SK-N-SH (cell line): ENCODE results near the gene MRPS22. TPM values are rescaled to one million over a fixed set of nuclear protein-coding genes. Genes with fewer than 3 reads are reported as not detected.
A peak's percentile ranks its signal among the peaks of the same experiment; 100 is the strongest.

Source experiments
- CTCF ChIA-PET: fragments of 300-600, 350-600 bp; formaldehyde crosslinking; extraction: SDS; loops from one replicate; lab custom pipeline; 2021; lab: Yijun Ruan, JAX
- POLR2A ChIA-PET: fragments of 350-600 bp; sonication (Branson Sonifier 250); formaldehyde crosslinking; extraction: SDS; loops from one replicate; lab custom pipeline; 2020; ENCODE audit warnings: antibody characterized with exemption, inconsistent platforms; lab: Yijun Ruan, JAX
- DNase-seq: peaks from one replicate; pipeline ENCODE4 v3.0.0; 2012
- H2AFZ ChIP-seq: fragments of 200-600 bp; sonication (generic); 2 replicates; pipeline ENCODE4 v1.8.1; 2016; ENCODE audit warnings: antibody characterized with exemption, mild to moderate bottlenecking, low read depth
- H3F3A ChIP-seq: fragments of 200-600 bp; sonication (generic); replicated peaks from 2 replicates; pipeline ENCODE3; 2016; ENCODE audit warnings: antibody characterized with exemption, mild to moderate bottlenecking; ENCODE audit not compliant: insufficient read depth
- H3K27ac ChIP-seq, 2 experiments: fragments of 200-500 bp in 1 of 2; fragments of 200-600 bp in 1 of 2; sonication (Bioruptor generic) in 1 of 2; sonication (generic), shearing (Covaris generic) in 1 of 2; 2 replicates each; pipeline versions ENCODE4 v1.5.1 to v1.6.1; 2014 to 2016; ENCODE audit warnings: low read depth in 2 of 2, inconsistent platforms in 1 of 2, low read length in 1 of 2, mild to moderate bottlenecking in 1 of 2, mixed read lengths in 1 of 2
- H3K27me3 ChIP-seq: fragments of 200-600 bp; sonication (generic), shearing (Covaris generic); 2 replicates; pipeline ENCODE4 v1.6.1; 2016; ENCODE audit warnings: mixed run types; ENCODE audit not compliant: insufficient read depth
- H3K36me3 ChIP-seq, 2 experiments: fragments of 200-500 bp in 1 of 2; fragments of 200-600 bp in 1 of 2; sonication (Bioruptor generic) in 1 of 2; sonication (generic) in 1 of 2; replicated peaks in 1 of 2; 2 replicates each; pipeline versions ENCODE3 to v1.5.1; 2014 to 2016; ENCODE audit warnings: low read length in 1 of 2, mild to moderate bottlenecking in 1 of 2; ENCODE audit not compliant: insufficient read depth in 2 of 2, control insufficient read depth in 1 of 2
- H3K4me1 ChIP-seq, 2 experiments: fragments of 200-500 bp in 1 of 2; fragments of 200-600 bp in 1 of 2; sonication (Bioruptor generic) in 1 of 2; sonication (generic), shearing (Covaris generic) in 1 of 2; 2 replicates each; pipeline versions ENCODE4 v1.5.1 to v1.6.1; 2014 to 2016; ENCODE audit warnings: low read depth in 1 of 2, low read length in 1 of 2, mixed run types in 1 of 2; ENCODE audit not compliant: insufficient read depth in 2 of 2, control insufficient read depth in 1 of 2
- H3K4me2 ChIP-seq: fragments of 200-600 bp; sonication (generic), shearing (Covaris generic); 2 replicates; pipeline ENCODE4 v1.6.1; 2017; ENCODE audit warnings: mixed run types
- H3K4me3 ChIP-seq, 2 experiments: fragments of 200-500 bp in 1 of 2; fragments of 200-600 bp in 1 of 2; sonication (Bioruptor generic) in 1 of 2; sonication (generic), shearing (Covaris generic) in 1 of 2; 2 replicates each; pipeline versions ENCODE4 v1.5.1 to v1.8.1; 2014 to 2016; ENCODE audit warnings: low read depth in 2 of 2, inconsistent platforms in 1 of 2, low read length in 1 of 2, mild to moderate bottlenecking in 1 of 2, mixed read lengths in 1 of 2, moderate library complexity in 1 of 2
- H3K79me2 ChIP-seq: fragments of 200-600 bp; sonication (generic); 2 replicates; pipeline ENCODE4 v1.8.1; 2017; ENCODE audit warnings: mild to moderate bottlenecking; ENCODE audit not compliant: insufficient read depth
- H3K9ac ChIP-seq: fragments of 200-600 bp; sonication (generic); 2 replicates; pipeline ENCODE4 v1.6.1; 2017; ENCODE audit warnings: mixed run types
- H3K9me2 ChIP-seq: fragments of 200-600 bp; sonication (generic); 2 replicates; pipeline ENCODE4 v1.6.1; 2017; ENCODE audit warnings: mixed run types
- H3K9me3 ChIP-seq: fragments of 200-600 bp; sonication (generic); 2 replicates; pipeline ENCODE4 v1.6.1; 2017; ENCODE audit warnings: mixed run types, mild to moderate bottlenecking, moderate library complexity
- H4K20me1 ChIP-seq: fragments of 200-600 bp; sonication (generic); 2 replicates; pipeline ENCODE4 v1.6.1; 2017; ENCODE audit warnings: mild to moderate bottlenecking, mixed run types; ENCODE audit not compliant: insufficient read depth
- CHD2 ChIP-seq: fragments of 150-350 bp; IDR thresholded peaks from 2 replicates; pipeline ENCODE4 v1.6.1; 2018; ENCODE audit warnings: low read length; ENCODE audit not compliant: partially characterized antibody
- ELF1 ChIP-seq: IDR thresholded peaks from 2 replicates; pipeline ENCODE4 v1.4.0; 2012
- EP300 ChIP-seq, 2 experiments: IDR thresholded peaks; 2 replicates each; pipeline versions ENCODE4 v1.4.0 to v1.6.1; 2012; ENCODE audit warnings: borderline replicate concordance in 1 of 2, low read depth in 1 of 2, low read length in 1 of 2
- EZH2phosphoT487 ChIP-seq: fragments of 200-600 bp; sonication (generic); IDR thresholded peaks from 2 replicates; pipeline ENCODE4 v1.6.1; 2017; ENCODE audit warnings: low read depth, mixed run types, mild to moderate bottlenecking, antibody characterized with exemption, moderate library complexity, borderline replicate concordance
- FOSL2 ChIP-seq: IDR thresholded peaks from 2 replicates; pipeline ENCODE4 v1.4.0; 2012; ENCODE audit warnings: low read depth, mild to moderate bottlenecking, moderate library complexity, borderline replicate concordance
- FOXJ3 ChIP-seq: sonication (generic); formaldehyde crosslinking; IDR thresholded peaks from 2 replicates; pipeline ENCODE4 v1.5.1; 2020; ENCODE audit warnings: mild to moderate bottlenecking, missing genetic modification reagents
- FOXM1 ChIP-seq: IDR thresholded peaks from 2 replicates; pipeline ENCODE4 v1.4.0; 2012; ENCODE audit warnings: low read depth, mild to moderate bottlenecking
- GABPA ChIP-seq: IDR thresholded peaks from 2 replicates; pipeline ENCODE4 v1.4.0; 2012; ENCODE audit warnings: low read depth, mild to moderate bottlenecking
- IRF3 ChIP-seq: fragments of 150-350 bp; IDR thresholded peaks from 2 replicates; pipeline ENCODE4 v1.6.1; 2016; ENCODE audit warnings: mild to moderate bottlenecking, low read depth, low read length
- JUND ChIP-seq: IDR thresholded peaks from 2 replicates; pipeline ENCODE4 v1.4.0; 2012
- MEF2A ChIP-seq: IDR thresholded peaks from 2 replicates; pipeline ENCODE4 v1.4.0; 2012; ENCODE audit warnings: low read depth, borderline replicate concordance
- PBX3 ChIP-seq: IDR thresholded peaks from 2 replicates; pipeline ENCODE4; 2012
- SIN3A ChIP-seq: IDR thresholded peaks from 2 replicates; pipeline ENCODE4 v1.6.1; 2012; ENCODE audit warnings: low read depth, mild to moderate bottlenecking, low read length, moderate library complexity, borderline replicate concordance
- SMC3 ChIP-seq: IDR thresholded peaks from 2 replicates; pipeline ENCODE4 v1.6.1; 2012; ENCODE audit warnings: low read depth, low read length, improper control_type of control experiment
- TEAD4 ChIP-seq: IDR thresholded peaks from 2 replicates; pipeline ENCODE4 v1.4.0; 2012; ENCODE audit warnings: mild to moderate bottlenecking, borderline replicate concordance; ENCODE audit not compliant: insufficient read depth
- USF2 ChIP-seq: fragments of 150-350 bp; IDR thresholded peaks from 2 replicates; pipeline ENCODE4 v1.6.1; 2017; ENCODE audit warnings: antibody characterized with exemption, low read length, low read depth, borderline replicate concordance
- YY1 ChIP-seq: IDR thresholded peaks from 2 replicates; pipeline ENCODE4 v1.4.0; 2012; ENCODE audit warnings: low read depth, mild to moderate bottlenecking
- WGBS: methylation state at CpG from one replicate; pipeline ENCODE4 v1.1.6; 2017; ENCODE audit warnings: low lambda C conversion rate; 5-methylcytosine and 5-hydroxymethylcytosine counted together
- polyA plus RNA-seq, 3 experiments: library from polyadenylated mRNA; depleted of rRNA; stranded (reverse); fragments of >200 nt; gene quantifications; 2 replicates each; pipeline ENCODE4 v1.2.3, GENCODE V29; 2012
- TF ChIP-seq, protein P1 (sequence below): IDR thresholded peaks from 2 replicates; pipeline ENCODE4 v1.4.0; 2012; ENCODE audit warnings: low read depth, borderline replicate concordance
- TF ChIP-seq, protein P2 (sequence below): IDR thresholded peaks from 2 replicates; pipeline ENCODE4 v1.4.0; 2012; ENCODE audit warnings: low read depth, borderline replicate concordance

Gene MRPS22
- polyA plus RNA-seq, 1 of the 3 experiments (the other 2 are of a cell fraction): 50.6 TPM

- DNase-seq: no peak
- H3K4me1 ChIP-seq: peaks cover 5 to 37% of the 10 kb centered on the region in 2 experiments; a peak in 3 of 4 replicates
- POLR2A ChIA-PET: no interaction called here
- no peaks in the 10 kb centered on the region for H3K9me2 ChIP-seq
- H3K36me3 ChIP-seq: no peaks in the 10 kb centered on the region
- no peaks in the 10 kb centered on the region for H3K79me2 ChIP-seq
- H3K9ac ChIP-seq: 0 out of 2 replicates have a peak overlapping the region, but pooled peaks have one; percentile 54
- peaks cover 12% of the 10 kb centered on the region for H3F3A ChIP-seq
- H3K9me3 ChIP-seq: no peaks in the 10 kb centered on the region
- peak overlapping the region; percentile 65 for H3K4me2 ChIP-seq
- CTCF ChIA-PET: interaction anchor here (1.2 to 3.2 kb wide), 5 partner anchors 9 to 191 kb away, joined by 6 to 17 read pairs (median 13); no protein-coding TSS in a partner anchor
- no peaks in the 10 kb centered on the region for H4K20me1 ChIP-seq
- no peaks in the 10 kb centered on the region for H3K27me3 ChIP-seq
- H3K4me3 ChIP-seq: no peak overlapping the region
- peak overlapping the region; percentile 50 to 87; a peak in 3 of 4 replicates for H3K27ac ChIP-seq
- TF ChIP-seq USF2 (no peak), EZH2phosphoT487 (no peak), SIN3A (no peak), FOXM1 (no peak), GABPA (no peak), SMC3 (no peak), EP300 (IDR thresholded peaks at IDR 0.05; ENCODE audit: borderline replicate concordance in 1 of 2, low read depth in 1 of 2, low read length in 1 of 2) (no peak), JUND (no peak), PBX3 (no peak), MEF2A (no peak), FOXJ3 (CRISPR knock-in tag) (no peak), YY1 (no peak), ELF1 (no peak), TEAD4 (no peak), IRF3 (no peak), FOSL2 (no peak), CHD2 (no peak)
- TF ChIP-seq, protein P1, sequence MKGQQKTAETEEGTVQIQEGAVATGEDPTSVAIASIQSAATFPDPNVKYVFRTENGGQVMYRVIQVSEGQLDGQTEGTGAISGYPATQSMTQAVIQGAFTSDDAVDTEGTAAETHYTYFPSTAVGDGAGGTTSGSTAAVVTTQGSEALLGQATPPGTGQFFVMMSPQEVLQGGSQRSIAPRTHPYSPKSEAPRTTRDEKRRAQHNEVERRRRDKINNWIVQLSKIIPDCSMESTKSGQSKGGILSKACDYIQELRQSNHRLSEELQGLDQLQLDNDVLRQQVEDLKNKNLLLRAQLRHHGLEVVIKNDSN: no peak
- TF ChIP-seq, protein P2, sequence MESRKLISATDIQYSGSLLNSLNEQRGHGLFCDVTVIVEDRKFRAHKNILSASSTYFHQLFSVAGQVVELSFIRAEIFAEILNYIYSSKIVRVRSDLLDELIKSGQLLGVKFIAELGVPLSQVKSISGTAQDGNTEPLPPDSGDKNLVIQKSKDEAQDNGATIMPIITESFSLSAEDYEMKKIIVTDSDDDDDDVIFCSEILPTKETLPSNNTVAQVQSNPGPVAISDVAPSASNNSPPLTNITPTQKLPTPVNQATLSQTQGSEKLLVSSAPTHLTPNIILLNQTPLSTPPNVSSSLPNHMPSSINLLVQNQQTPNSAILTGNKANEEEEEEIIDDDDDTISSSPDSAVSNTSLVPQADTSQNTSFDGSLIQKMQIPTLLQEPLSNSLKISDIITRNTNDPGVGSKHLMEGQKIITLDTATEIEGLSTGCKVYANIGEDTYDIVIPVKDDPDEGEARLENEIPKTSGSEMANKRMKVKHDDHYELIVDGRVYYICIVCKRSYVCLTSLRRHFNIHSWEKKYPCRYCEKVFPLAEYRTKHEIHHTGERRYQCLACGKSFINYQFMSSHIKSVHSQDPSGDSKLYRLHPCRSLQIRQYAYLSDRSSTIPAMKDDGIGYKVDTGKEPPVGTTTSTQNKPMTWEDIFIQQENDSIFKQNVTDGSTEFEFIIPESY: no peak
- TF ChIP-seq, all 33 proteins: peak for 0
- H2AFZ ChIP-seq: no peak overlapping the region
- 88% methylated on average over 5 of the region's 5 CpGs for WGBS
These were observed 40.6 kb upstream of the MRPS22 start for GRCh38 chr3:139303216-139303615.
